Ecto neural progenitor cell (in vitro differentiated cells): Measurements from ENCODE around the gene CDK5RAP3.
A peak's percentile ranks its signal among the peaks of the same experiment; 100 is the strongest.

Experiments used
- DNase-seq: peaks from one replicate; pipeline ENCODE4 v3.0.0-alpha.2; 2018; ENCODE audit warnings: low spot score

Gene CDK5RAP3

GRCh38 chr17:48025040-48025903 lies 54.4 kb downstream of the CDK5RAP3 start:
- peak; percentile 100 for DNase-seq

- no peak for DNase-seq
Observed at GRCh38 chr17:48025904-48026501, 55.1 kb downstream of the CDK5RAP3 start.

- peak; percentile 97 for DNase-seq
Observed at GRCh38 chr17:48026502-48027321, 55.8 kb downstream of the CDK5RAP3 start.

DNA sequence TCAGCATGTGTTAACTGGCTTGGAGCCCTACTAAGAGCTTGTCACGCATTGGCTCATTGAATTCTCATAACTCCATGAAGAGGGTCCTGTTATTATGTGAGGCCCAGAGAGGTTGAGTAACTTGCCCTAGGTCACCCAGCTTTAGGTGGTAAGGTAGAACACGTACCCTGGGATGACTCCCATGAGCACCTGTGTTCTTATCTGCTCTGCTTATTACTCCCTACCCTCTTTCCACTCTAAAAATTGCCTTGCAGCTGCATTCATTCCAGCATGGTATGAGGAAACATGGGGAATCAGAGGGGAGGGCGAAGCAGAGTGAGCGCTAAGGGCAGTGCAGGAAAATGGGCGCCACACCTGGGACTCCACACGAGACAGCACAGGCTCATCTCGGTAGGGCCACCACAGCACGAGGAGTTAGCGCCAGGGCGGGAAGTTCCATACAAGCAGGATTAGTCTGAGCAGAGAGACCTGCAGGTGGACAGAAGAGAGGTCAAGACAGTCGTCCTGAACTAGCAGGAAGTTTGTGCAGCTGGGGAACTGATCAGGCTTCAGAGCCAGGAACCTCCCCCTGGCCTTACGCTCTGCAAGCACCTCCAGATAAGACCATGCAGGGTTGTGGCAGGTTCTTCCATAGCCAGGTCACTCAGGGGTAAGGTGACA lies 56.5 kb downstream of the CDK5RAP3 start:
- DNase-seq: peak; percentile 50

GRCh38 chr17:48028736-48029135 lies 57.8 kb downstream of the CDK5RAP3 start:
- no peak for DNase-seq

DNA sequence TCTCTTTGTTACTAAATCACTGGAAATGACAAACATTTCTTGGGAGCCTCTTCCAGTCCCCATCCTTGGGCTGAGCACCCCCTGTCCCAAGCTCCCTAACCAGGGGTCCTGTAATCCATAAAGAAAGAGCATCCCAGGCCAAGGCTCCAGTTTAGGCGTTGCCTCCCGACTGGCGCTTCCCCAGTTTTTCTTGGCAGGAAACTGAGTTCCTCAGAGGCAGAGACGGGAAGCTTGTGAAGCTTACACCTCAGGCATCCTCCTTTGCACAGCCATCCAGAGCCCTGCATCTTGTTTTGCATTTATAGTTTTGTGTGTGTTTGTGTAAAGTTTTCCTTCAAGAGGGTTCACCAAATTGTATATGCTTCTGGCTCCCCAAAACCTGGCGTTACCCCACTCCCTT lies 59.6 kb downstream of the CDK5RAP3 start:
- DNase-seq: no peak
